OCI-LY1 (cell line): Measurements from ENCODE around the gene DMD.

Source experiments
- CTCF ChIP-seq: fragments of 200-600 bp; sonication (generic), shearing (Covaris generic); IDR thresholded peaks from 2 replicates; pipeline ENCODE4 v1.5.1; 2017; ENCODE audit warnings: mild to moderate bottlenecking, antibody characterized with exemption, low read length, moderate library complexity, mixed read lengths
- EZH2 ChIP-seq: fragments of 200-600 bp; sonication (generic), shearing (Covaris generic); IDR thresholded peaks from 2 replicates; pipeline ENCODE4 v1.8.0; 2017; ENCODE audit warnings: borderline replicate concordance, mixed run types, mild to moderate bottlenecking, antibody characterized with exemption, low read length, moderate library complexity, mixed read lengths

GRCh38 chrX:33138677-33139249, 72.6 kb downstream of the DMD start:
- TF ChIP-seq EZH2 = no peak
- TF ChIP-seq CTCF = no peak
